ENCODE measurements around the gene TXK.

DNA sequence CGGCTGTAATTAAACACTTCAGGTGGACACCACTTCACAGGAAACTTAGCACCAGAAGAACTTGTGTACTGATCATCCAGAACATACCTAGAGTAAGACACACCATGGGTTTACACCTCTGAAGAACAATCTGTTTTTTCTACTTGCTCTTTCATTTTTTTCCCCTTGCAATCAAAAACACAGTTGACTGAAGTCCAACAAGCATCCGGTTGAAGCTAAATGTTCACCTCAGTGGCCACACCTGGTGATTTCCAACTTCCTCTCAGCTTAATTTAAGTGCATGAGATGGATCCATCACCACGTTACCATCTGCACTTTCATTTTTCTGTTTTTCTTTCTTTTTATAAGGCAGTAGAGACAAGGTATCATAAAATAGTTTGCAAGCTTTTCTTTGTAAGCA lies 4.9 kb upstream of the TXK start:
- TF ChIP-seq, protein P1, sequence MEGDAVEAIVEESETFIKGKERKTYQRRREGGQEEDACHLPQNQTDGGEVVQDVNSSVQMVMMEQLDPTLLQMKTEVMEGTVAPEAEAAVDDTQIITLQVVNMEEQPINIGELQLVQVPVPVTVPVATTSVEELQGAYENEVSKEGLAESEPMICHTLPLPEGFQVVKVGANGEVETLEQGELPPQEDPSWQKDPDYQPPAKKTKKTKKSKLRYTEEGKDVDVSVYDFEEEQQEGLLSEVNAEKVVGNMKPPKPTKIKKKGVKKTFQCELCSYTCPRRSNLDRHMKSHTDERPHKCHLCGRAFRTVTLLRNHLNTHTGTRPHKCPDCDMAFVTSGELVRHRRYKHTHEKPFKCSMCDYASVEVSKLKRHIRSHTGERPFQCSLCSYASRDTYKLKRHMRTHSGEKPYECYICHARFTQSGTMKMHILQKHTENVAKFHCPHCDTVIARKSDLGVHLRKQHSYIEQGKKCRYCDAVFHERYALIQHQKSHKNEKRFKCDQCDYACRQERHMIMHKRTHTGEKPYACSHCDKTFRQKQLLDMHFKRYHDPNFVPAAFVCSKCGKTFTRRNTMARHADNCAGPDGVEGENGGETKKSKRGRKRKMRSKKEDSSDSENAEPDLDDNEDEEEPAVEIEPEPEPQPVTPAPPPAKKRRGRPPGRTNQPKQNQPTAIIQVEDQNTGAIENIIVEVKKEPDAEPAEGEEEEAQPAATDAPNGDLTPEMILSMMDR (IDR thresholded peaks at IDR 0.05), result no peak
- no peak for TF ChIP-seq POLR2A (IDR thresholded peaks at IDR 0.05)

Data from lower leg skin (tissue), 3 donors.